ENCODE data around the gene FUT6. TPM values are rescaled to one million over a fixed set of nuclear protein-coding genes. Genes with fewer than 3 reads are reported as not detected.

Gene FUT6
- total RNA-seq, 1 donor from 2014 or later = 1.1 TPM

DNA sequence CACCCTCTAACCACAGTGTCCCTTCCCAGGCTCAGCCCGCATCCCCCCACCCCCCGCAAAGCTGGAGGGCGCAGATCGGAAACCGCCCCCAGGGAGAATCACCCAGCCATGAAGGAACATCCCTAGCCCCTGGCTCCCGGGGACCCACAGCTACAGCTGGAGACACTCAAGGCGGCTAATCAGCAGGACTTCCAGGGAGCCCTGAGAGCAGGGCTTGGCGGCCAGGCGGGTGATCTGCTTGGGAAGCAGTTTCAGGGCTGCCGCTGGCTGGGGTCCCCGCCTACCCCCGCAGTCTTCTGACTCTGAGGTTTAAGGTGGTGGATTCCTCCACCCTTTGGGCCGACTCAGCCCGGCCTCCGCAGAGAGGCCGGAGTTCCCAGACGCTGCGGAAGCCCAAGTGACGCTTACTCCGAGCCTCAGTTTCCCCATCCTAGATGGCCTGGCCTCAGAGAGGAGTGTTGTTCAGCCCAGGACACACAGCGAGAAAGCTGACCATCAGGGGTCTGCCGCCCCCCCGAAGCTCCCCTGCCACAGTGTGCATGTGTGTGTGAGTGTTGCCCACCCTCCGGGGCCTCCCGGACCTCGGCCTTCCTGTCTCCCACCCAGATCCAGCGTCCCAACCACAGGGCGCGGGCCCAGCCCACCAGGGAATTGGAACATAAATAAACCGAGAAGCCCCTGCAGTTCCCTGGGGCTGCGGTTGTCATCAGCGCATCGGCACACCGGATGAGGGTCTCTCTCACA is 9.8 kb downstream of the FUT6 start:
- Histone ChIP-seq H3K27me3 (ENCODE audit: low read depth) (peaks cover 18% of the 10 kb centered on the region), H3K9me3 (no peaks in the 10 kb centered on the region), H3K27ac (no peak overlapping the region), H3K4me3 (no peak overlapping the region), H3K4me1 (peaks cover 14% of the 10 kb centered on the region), H3K36me3 (no peaks in the 10 kb centered on the region)
- DNase-seq (no peak), ATAC-seq (no peak)
- TF ChIP-seq CTCF (IDR thresholded peaks at IDR 0.05) = no peak
- intact Hi-C loops (cut with DNase I) = no loop called here

GRCh38 chr19:5828661-5829566 is 10.6 kb downstream of the FUT6 start:
- H3K27me3 ChIP-seq (ENCODE audit: low read depth) = peaks cover 18% of the 10 kb centered on the region
- peak overlapping the region; percentile 81 for H3K27ac ChIP-seq
- ATAC-seq = no peak
- H3K36me3 ChIP-seq = no peaks in the 10 kb centered on the region
- peak overlapping the region; percentile 62 for H3K4me3 ChIP-seq
- no peak for TF ChIP-seq CTCF (IDR thresholded peaks at IDR 0.05)
- intact Hi-C loops (cut with DNase I) = no loop called here
- no peaks in the 10 kb centered on the region for H3K9me3 ChIP-seq
- peaks cover 14% of the 10 kb centered on the region for H3K4me1 ChIP-seq
- DNase-seq = no peak

DNA sequence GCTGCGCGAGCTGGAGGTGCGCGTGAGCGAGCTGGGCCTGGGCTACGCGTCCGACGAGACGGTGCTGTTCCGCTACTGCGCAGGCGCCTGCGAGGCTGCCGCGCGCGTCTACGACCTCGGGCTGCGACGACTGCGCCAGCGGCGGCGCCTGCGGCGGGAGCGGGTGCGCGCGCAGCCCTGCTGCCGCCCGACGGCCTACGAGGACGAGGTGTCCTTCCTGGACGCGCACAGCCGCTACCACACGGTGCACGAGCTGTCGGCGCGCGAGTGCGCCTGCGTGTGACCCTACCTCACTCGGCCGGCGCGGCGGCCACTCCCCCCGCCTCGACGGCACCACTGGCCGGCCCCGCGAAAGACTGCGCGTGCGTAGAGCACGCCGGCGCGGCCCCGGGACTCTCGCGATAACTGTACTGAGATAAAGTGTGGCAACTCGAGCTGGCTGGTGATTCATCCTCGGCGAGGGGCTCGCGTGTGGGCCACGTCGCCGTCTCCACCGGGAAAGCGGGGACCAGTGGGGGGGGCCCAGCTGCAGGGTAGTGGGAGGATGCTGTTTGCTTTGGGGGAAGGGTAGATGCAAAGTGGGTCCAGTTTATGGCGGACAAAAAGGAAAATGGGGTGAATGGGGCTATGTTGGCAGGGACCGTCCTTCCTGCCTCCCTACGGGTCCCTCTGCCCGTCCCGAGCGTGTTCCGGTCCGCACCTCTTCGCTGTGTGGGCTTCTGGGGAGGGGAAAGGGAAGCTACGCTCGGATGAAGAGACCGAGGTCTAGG is 11.4 kb downstream of the FUT6 start:
- intact Hi-C loops (cut with DNase I) = no loop called here
- peak; percentile 94 for ATAC-seq
- DNase-seq = peak; percentile 94
- Histone ChIP-seq H3K4me3 (peak overlapping the region; percentile 62), H3K9me3 (no peaks in the 10 kb centered on the region), H3K4me1 (peaks cover 14% of the 10 kb centered on the region), H3K36me3 (no peaks in the 10 kb centered on the region), H3K27ac (peak overlapping the region; percentile 81), H3K27me3 (ENCODE audit: low read depth) (peaks cover 18% of the 10 kb centered on the region)
- no peak for TF ChIP-seq CTCF (IDR thresholded peaks at IDR 0.05)

GRCh38 chr19:5827342-5827890 is 12.1 kb downstream of the FUT6 start:
- TF ChIP-seq CTCF (IDR thresholded peaks at IDR 0.05) = no peak
- H3K4me1 ChIP-seq = peaks cover 14% of the 10 kb centered on the region
- peak overlapping the region; percentile 81 for H3K27ac ChIP-seq
- peak overlapping the region; percentile 62 for H3K4me3 ChIP-seq
- H3K27me3 ChIP-seq (ENCODE audit: low read depth) = peaks cover 18% of the 10 kb centered on the region
- ATAC-seq (no peak), DNase-seq (no peak)
- no peaks in the 10 kb centered on the region for H3K36me3 ChIP-seq
- intact Hi-C loops (cut with DNase I) = no loop called here
- H3K9me3 ChIP-seq = no peaks in the 10 kb centered on the region

All from lower lobe of right lung (tissue), 2 donors.